GM18861 (cell line): ENCODE results near the gene EXD2.

Experiments used
- ATAC-seq: cut with Tn5 transposase; IDR thresholded peaks from one replicate; pipeline ENCODE4 v1.9.1; 2021; ENCODE audit not compliant: unreplicated experiment

Gene EXD2

DNA sequence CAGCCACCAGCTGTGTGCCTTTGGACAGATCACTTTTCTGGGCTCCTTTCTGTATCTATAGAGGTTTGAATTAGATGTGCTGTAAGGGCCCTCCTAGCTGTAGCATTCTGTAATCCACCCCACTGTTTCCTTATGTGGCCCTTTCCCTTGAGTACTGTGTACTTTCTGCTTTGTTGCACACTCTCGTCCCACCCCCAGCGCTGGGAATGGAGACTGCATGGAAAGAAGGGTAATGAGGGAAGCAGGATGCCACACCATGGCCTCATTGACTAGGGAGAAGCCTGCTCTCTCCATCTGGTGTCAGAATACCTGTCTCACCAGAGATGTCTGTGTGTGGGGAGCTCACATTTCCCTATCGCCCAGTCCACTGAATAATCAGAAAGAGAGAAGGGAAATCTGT, 55.0 kb downstream of the EXD2 start:
- ATAC-seq = no peak

DNA sequence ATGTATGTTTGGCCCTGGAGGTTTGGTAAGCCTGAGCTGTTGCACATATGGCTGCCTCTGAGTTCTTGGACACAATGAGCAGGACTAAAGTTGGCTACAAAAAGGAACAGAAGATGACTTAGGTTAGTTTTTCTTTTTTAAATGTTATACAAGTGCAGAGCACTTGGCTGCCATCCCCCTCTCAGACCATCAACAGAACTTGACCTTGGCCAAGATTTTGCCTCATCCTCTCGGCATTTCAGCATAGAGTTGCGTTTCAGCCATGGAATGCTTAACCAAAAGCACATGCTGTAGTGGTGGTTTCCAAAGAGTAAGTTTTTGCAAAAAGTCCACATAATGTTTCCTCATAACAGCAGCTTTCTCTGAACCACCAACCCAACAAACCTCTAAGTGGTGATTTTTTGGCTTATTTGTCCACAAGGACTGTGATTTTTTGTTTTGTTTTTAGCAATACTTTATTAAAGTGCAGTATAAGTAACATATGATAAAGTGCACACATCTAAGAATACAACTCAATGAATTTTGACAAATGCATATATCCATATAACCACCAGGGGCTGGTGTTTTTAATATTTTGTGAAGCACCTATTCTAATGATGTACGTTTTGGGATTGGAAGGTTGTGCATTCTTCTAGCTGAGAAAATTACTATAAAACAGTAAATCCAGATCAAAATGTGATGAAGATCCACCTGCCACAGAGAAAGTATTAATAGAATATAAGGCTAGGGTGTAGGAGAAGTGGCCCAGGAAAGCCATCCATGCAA, 56.6 kb downstream of the EXD2 start:
- no peak for ATAC-seq

GRCh38 chr14:69249603-69250002, 58.3 kb downstream of the EXD2 start:
- no peak for ATAC-seq

- no peak for ATAC-seq
Observed at GRCh38 chr14:69252851-69253250, 61.6 kb downstream of the EXD2 start.

DNA sequence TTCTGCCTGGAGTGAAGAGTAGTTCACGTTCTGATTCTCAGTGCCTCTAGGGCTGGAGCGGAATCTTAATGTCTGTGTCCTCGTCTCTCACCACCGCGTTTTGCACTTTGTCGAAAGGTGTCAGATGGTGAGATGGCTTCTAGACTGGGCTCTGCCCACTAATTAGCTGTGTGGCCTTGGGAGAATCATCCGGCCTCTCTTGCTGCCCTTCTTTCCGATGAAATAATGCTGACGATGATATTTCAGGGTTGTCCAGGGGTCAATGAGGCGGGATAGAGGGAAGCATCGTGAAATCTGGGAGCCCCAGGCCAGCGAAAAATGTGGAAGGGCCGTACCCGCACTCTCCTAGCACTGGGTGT, 67.8 kb downstream of the EXD2 start:
- no peak for ATAC-seq

DNA sequence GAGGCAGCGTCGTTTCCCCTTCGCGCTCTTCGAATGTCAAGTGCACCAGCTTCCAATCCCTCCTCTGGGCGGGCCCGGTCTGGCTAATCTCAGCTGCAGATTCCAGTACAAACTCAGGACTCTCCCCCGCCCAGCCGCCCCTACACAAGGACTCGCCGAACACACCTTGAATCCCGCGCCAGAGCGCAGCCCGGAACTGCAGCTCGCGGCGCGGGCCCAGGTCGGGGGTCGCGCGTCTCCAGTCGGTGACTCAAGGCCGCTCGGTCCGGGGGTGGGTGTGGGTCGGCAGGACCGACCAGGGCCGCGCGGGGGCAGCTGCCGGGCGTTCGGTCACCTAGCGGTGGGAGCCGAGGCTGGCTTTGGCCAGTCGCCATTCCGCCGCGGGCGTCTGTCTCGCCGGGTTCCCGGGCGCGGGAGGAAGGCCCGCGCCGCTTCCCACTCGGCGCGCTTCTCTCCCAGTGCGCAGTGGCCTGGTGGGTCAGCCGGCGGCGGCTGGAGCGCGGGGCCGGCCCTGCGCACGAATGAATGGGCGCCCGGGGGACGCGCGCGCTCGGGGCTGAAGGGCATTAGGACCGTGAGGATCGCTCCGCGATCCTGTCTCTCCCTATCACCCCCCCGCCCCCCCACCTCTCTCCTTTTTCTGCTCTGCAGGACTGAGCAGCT, 68.4 kb downstream of the EXD2 start, which contains the start of gene GALNT16:
GALNT16 (plus strand) TSS at position 632 of the 663 bp plus-strand sequence. CDS start 133 bp downstream, outside the sequence.
- ATAC-seq = no peak

- no peak for ATAC-seq
Observed at GRCh38 chr14:69260190-69260860, 69.0 kb downstream of the EXD2 start.

- ATAC-seq = no peak
Observed at GRCh38 chr14:69260861-69261564, 69.7 kb downstream of the EXD2 start.

- no peak for ATAC-seq
Observed at GRCh38 chr14:69261761-69262331, 70.5 kb downstream of the EXD2 start.

DNA sequence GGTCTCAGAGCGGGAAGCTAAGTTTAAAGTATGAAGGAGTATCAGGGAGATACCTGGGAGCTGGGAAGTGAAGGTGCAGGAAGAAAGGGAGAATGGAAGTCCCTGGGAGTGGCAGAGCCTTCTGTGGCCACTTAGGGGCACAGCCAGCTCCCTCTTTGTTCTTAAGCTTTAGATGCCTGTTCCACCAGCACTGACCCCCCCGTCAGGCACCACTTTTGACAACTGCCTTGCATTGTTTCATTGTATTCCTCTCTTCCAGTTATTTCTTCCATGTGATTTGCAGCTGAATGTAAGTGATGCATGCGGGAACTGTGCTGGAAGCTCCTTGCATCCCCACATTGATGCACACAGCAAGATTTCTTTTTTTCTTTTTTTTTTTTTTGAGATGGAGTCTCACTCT, 71.2 kb downstream of the EXD2 start:
- ATAC-seq = no peak

DNA sequence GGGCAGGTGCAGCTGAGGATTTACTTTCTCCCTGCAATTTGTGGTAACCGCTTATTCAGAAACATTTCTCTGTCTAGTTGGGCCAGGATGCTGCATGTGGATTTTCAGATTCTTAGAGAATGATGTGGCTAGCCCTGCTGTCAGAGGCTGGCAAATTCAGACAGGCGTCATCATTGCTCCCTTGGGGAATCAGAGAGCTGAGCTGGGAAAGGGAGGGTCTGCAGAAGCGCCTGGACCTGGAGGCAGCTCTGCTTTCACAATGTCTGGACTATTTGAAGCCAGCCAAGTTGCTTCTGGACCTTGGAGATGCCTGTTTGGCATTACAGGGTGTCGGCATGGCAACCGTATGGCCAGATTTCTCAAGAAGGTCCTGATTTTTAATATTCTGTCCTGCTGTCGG, 72.1 kb downstream of the EXD2 start:
- no peak for ATAC-seq

GRCh38 chr14:69263771-69264170, 72.5 kb downstream of the EXD2 start:
- no peak for ATAC-seq

DNA sequence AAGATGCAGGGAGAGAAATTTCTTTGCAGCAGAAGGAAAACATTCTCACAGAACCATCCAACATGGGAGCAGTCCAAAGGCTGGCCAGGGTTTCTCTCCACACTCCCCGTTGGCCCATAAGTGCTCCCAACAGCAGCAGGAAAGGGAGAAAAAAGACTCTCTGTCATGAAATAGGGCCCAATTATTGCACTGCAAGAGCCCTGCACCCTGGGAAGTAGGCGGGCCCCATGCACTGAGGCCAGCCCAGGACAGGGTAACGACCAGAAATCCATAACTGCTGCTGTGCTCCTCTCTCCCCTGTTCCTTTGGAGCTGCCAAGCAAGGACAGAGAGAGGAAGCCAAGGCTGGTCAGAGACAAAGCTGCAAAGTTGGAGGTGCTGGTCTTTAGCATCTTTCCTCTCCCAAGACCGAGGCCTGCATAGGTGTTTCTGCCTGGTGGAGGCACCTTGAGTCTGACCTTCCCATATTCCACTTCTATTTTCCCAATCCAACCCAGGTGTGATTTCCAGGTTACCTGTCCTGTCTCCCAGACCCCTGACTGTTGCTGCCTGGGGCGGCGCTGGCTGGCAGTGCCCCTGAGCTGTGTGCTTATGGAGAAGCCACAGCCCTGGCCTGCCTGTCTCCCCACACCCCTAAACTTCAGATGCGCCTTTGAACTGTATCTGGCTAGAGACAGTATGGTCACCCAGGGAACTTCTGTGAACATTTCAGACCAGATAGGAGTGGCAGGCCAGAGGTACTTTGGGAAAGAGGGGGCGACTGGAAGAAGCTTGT, 75.5 kb downstream of the EXD2 start:
- no peak for ATAC-seq

DNA sequence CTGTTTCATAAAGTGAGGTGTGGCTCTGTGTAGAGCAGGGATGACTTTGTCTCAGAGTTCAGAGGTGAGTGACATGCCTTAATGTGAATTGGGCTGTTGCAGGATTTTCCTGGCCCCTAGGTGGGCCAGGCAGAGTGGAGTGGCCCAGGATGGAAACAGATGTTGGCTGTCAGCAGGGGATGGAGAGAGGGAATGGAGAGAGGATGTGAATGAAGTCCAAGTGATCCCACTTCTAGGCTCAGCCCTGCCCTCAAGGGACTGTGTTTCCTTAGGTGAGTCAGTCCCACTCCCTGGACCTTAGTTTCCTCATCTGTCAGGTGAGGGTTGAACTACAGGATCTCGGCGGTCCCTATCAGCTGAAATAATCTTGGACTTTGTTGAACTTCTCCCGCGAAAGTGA, 76.2 kb downstream of the EXD2 start:
- no peak for ATAC-seq

GRCh38 chr14:69268223-69268622, 76.9 kb downstream of the EXD2 start:
- ATAC-seq = no peak

- ATAC-seq = no peak
Observed at GRCh38 chr14:69268763-69269162, 77.5 kb downstream of the EXD2 start.

- ATAC-seq = no peak
Observed at GRCh38 chr14:69269381-69269780, 78.1 kb downstream of the EXD2 start.

GRCh38 chr14:69270097-69270496, 78.8 kb downstream of the EXD2 start:
- no peak for ATAC-seq

- no peak for ATAC-seq
Observed at GRCh38 chr14:69270795-69271708, 79.8 kb downstream of the EXD2 start.
